HepG2 (cell line): Measurements from ENCODE around the gene MAD2L2. TPM values are rescaled to one million over a fixed set of nuclear protein-coding genes. Genes with fewer than 3 reads are reported as not detected.

Experiments used
- ATAC-seq: fragments of 200-7000 bp; cut with Tn5 transposase; 3 replicates; pipeline ENCODE4 v1.9.1; 2020; ENCODE audit warnings: mild to moderate bottlenecking, moderate library complexity
- BruUV-seq: library from RNA; stranded (reverse); fragments of 400-500 nt; replicated peaks from 2 replicates; lab custom pipeline; 2021; lab: Mats Ljungman, UMichigan
- CTCF ChIA-PET: fragments of 300-600 bp; formaldehyde crosslinking; extraction: SDS; loops from one replicate; lab custom pipeline; 2021; ENCODE audit warnings: low total read pairs, inconsistent platforms, low intra/inter-chr PET ratio; lab: Yijun Ruan, JAX
- POLR2A ChIA-PET: fragments of 350-600 bp; sonication (Branson Sonifier 250); formaldehyde crosslinking; loops from one replicate; lab custom pipeline; 2020; ENCODE audit warnings: antibody characterized with exemption, inconsistent platforms; lab: Yijun Ruan, JAX
- DNase-seq: peaks from one replicate; pipeline ENCODE4 v3.0.0-alpha.2; 2015; ENCODE audit warnings: low spot score
- FAIRE-seq: peaks from 3 replicates; lab custom pipeline; 2011; peaks lifted over from hg19 to GRCh38; lab: Jason Lieb, UNC
- H2AFZ ChIP-seq: one replicate; pipeline ENCODE4 v1.6.1; 2011; ENCODE audit warnings: low read length, inconsistent platforms
- H3K27ac ChIP-seq: fragments of 300-600 bp; 3 replicates; pipeline ENCODE4 v1.8.0; 2011; ENCODE audit warnings: mixed run types, mild to moderate bottlenecking, mixed read lengths, low read length, inconsistent platforms; ENCODE audit not compliant: insufficient read depth; ENCODE audit errors: extremely low read length
- H3K27me3 ChIP-seq, 2 experiments: fragments of 200-600 bp in 1 of 2; 2 replicates in 1 of 2; 3 replicates in 1 of 2; pipeline versions ENCODE4 v1.6.0 to v1.8.0; 2011; ENCODE audit warnings: low read length in 2 of 2, mild to moderate bottlenecking in 2 of 2, moderate library complexity in 2 of 2, inconsistent platforms in 1 of 2; ENCODE audit not compliant: insufficient read depth in 2 of 2, control insufficient read depth in 1 of 2
- H3K36me3 ChIP-seq, 2 experiments: fragments of 200-600 bp in 1 of 2; replicated peaks in 1 of 2; 2 replicates in 1 of 2; 3 replicates in 1 of 2; pipeline versions ENCODE4 v1.5.1 to v1.8.0; 2011; ENCODE audit warnings: low read length in 2 of 2, inconsistent platforms in 1 of 2; ENCODE audit not compliant: insufficient read depth in 2 of 2, control insufficient read depth in 1 of 2
- H3K4me1 ChIP-seq: 2 replicates; pipeline ENCODE4 v1.5.1; 2012; ENCODE audit warnings: low read length, inconsistent platforms; ENCODE audit not compliant: insufficient read depth
- H3K4me2 ChIP-seq: 2 replicates; pipeline ENCODE4 v1.6.0; 2011; ENCODE audit warnings: low read depth, low read length, inconsistent platforms
- H3K4me3 ChIP-seq, 3 experiments: fragments of 200-600 bp in 1 of 3; sonication (generic), shearing (Covaris generic) in 1 of 3; replicated peaks in 1 of 3; 2 replicates each; pipeline ENCODE4 v1.5.1; 2011 to 2016; ENCODE audit warnings: low read length in 3 of 3, inconsistent platforms in 2 of 3, low read depth in 2 of 3, mild to moderate bottlenecking in 2 of 3, control low read depth in 1 of 3, mixed read lengths in 1 of 3; ENCODE audit not compliant: insufficient read depth in 1 of 3
- H3K79me2 ChIP-seq: one replicate; pipeline ENCODE4 v1.6.1; 2011; ENCODE audit warnings: low read length, inconsistent platforms; ENCODE audit not compliant: insufficient read depth
- H3K9ac ChIP-seq: 2 replicates; pipeline ENCODE4 v1.6.0; 2011; ENCODE audit warnings: mild to moderate bottlenecking, low read depth, low read length, inconsistent platforms; ENCODE audit not compliant: insufficient read depth
- H3K9me3 ChIP-seq: 2 replicates; pipeline ENCODE4 v1.5.1; 2012; ENCODE audit warnings: mild to moderate bottlenecking, low read length
- H4K20me1 ChIP-seq: 2 replicates; pipeline ENCODE4 v1.6.0; 2011; ENCODE audit warnings: inconsistent platforms, mild to moderate bottlenecking, low read length, moderate library complexity; ENCODE audit not compliant: insufficient read depth
- ATAD3A ChIP-seq: sonication (generic); formaldehyde crosslinking; IDR thresholded peaks from 2 replicates; pipeline ENCODE4 v1.4.0; 2020; ENCODE audit warnings: missing genetic modification reagents
- FOXK1 ChIP-seq: sonication (generic); formaldehyde crosslinking; IDR thresholded peaks from 2 replicates; pipeline ENCODE4 v1.4.0; 2020; ENCODE audit warnings: low read depth, missing genetic modification reagents, borderline replicate concordance
- GTF3A ChIP-seq: sonication (generic); formaldehyde crosslinking; conservative IDR thresholded peaks from 2 replicates; pipeline ENCODE4 v1.4.0; 2020; ENCODE audit warnings: mild to moderate bottlenecking, missing genetic modification reagents
- HOXA7 ChIP-seq: sonication (generic); formaldehyde crosslinking; IDR thresholded peaks from 2 replicates; pipeline ENCODE4 v1.8.1; 2022; ENCODE audit warnings: mild to moderate bottlenecking, missing genetic modification reagents, moderate library complexity
- KDM2A ChIP-seq: sonication (generic); formaldehyde crosslinking; IDR thresholded peaks from 2 replicates; pipeline ENCODE4 v1.4.0; 2020; ENCODE audit warnings: low read depth, missing genetic modification reagents, borderline replicate concordance
- MNT ChIP-seq: fragments of 450-650 bp; IDR thresholded peaks from 2 replicates; pipeline ENCODE4 v1.6.1; 2016
- NFKB2 ChIP-seq: sonication (generic); formaldehyde crosslinking; IDR thresholded peaks from 2 replicates; pipeline ENCODE4 v1.4.0; 2020; ENCODE audit warnings: missing genetic modification reagents, borderline replicate concordance
- NR2C2 ChIP-seq: sonication (generic); formaldehyde crosslinking; IDR thresholded peaks from 2 replicates; pipeline ENCODE4 v1.4.0; 2020; ENCODE audit warnings: missing genetic modification reagents, mild to moderate bottlenecking, moderate library complexity, borderline replicate concordance
- RXRA ChIP-seq: sonication (generic); formaldehyde crosslinking; IDR thresholded peaks from 2 replicates; pipeline ENCODE4 v1.5.1; 2020; ENCODE audit warnings: missing genetic modification reagents
- SMYD3 ChIP-seq: sonication (generic); formaldehyde crosslinking; IDR thresholded peaks from 2 replicates; pipeline ENCODE4 v1.8.1; 2023; ENCODE audit warnings: mild to moderate bottlenecking, missing genetic modification reagents
- THAP9 ChIP-seq: sonication (generic); formaldehyde crosslinking; IDR thresholded peaks from 2 replicates; pipeline ENCODE4; 2020; ENCODE audit warnings: missing genetic modification reagents, mild to moderate bottlenecking, borderline replicate concordance
- ZFP91 ChIP-seq: sonication (generic); formaldehyde crosslinking; IDR thresholded peaks from 2 replicates; pipeline ENCODE4 v1.9.0; 2022; ENCODE audit warnings: missing genetic modification reagents, mild to moderate bottlenecking, borderline replicate concordance
- ZFX ChIP-seq: sonication (generic); formaldehyde crosslinking; IDR thresholded peaks from 2 replicates; pipeline ENCODE4 v1.4.0; 2020; ENCODE audit warnings: mild to moderate bottlenecking, low read depth, missing genetic modification reagents, moderate library complexity
- ZNF143 ChIP-seq: sonication (generic); formaldehyde crosslinking; IDR thresholded peaks from 2 replicates; pipeline ENCODE4 v1.4.0; 2020; ENCODE audit warnings: missing genetic modification reagents
- ZNF746 ChIP-seq: sonication (generic); formaldehyde crosslinking; IDR thresholded peaks from 2 replicates; pipeline ENCODE4 v1.8.0; 2022; ENCODE audit warnings: mild to moderate bottlenecking, missing genetic modification reagents
- ZNF766 ChIP-seq: sonication (generic); formaldehyde crosslinking; IDR thresholded peaks from 2 replicates; pipeline ENCODE4 v1.5.0; 2020; ENCODE audit warnings: missing genetic modification reagents, borderline replicate concordance
- ZNF891 ChIP-seq: sonication (generic); formaldehyde crosslinking; IDR thresholded peaks from 2 replicates; pipeline ENCODE4 v1.5.0; 2020; ENCODE audit warnings: mild to moderate bottlenecking, missing genetic modification reagents
- WGBS: methylation state at CpG from one replicate; pipeline ENCODE4 v1.1.6; 2017; ENCODE audit warnings: low lambda C conversion rate; 5-methylcytosine and 5-hydroxymethylcytosine counted together
- in situ Hi-C: cut with HindIII; loops from 2 replicates; pipeline ENCODE4 v1.10.0; 2017; ENCODE audit warnings: low pct_unique_long_range_greater_than_20kb; ENCODE audit not compliant: extremely low pct_ligation_motif_present
- intact Hi-C: fragments of 100-400 bp; cut with micrococcal nuclease; formaldehyde crosslinking; loops from one replicate; pipeline ENCODE4 v1.10.0; 2022; ENCODE audit not compliant: unreplicated experiment
- polyA plus RNA-seq, 8 experiments: library from polyadenylated mRNA; depleted of rRNA in 3 of 8; stranded (reverse) in 7 of 8; unstranded in 1 of 8; fragments of >200 nt; fragmentation: Illumina TruSeq in 4 of 8; extraction: Trizol in 4 of 8; gene quantifications; 2 replicates each; pipeline versions ENCODE4 v1.2.1 to v1.2.3, GENCODE V29; 2011 to 2016; ENCODE audit warnings: low read depth in 4 of 8, missing spikeins in 1 of 8, mixed read lengths in 1 of 8; ENCODE audit not compliant: insufficient read depth in 1 of 8
- total RNA-seq, 5 experiments: library from RNA; depleted of rRNA; stranded (reverse); fragments of >200 nt; fragmentation: Illumina TruSeq; extraction: Trizol; gene quantifications; 2 replicates each; pipeline ENCODE4 v1.2.3, GENCODE V29; 2016; ENCODE audit warnings: low read depth in 1 of 5

Gene MAD2L2
- total and polyA plus RNA-seq, 2 of the 13 experiments (the other 11 are each of a cell fraction or from before 2014, with no cell fraction given) = 51.8 to 53.8 TPM

- peak; percentile 57 for ATAC-seq
- TF ChIP-seq THAP9 (CRISPR knock-in tag) (no peak), ZNF891 (0 out of 2 replicates have a peak, but pooled peaks have one; percentile 25), KDM2A (CRISPR knock-in tag) (no peak), ZFX (CRISPR knock-in tag) (peak; percentile 71), ZNF746 (CRISPR knock-in tag) (0 out of 2 replicates have a peak, but pooled peaks have one; percentile 33), NR2C2 (no peak), ZNF766 (CRISPR knock-in tag) (no peak), ZFP91 (CRISPR knock-in tag) (peak; percentile 24; the same call in 1 of the 2 replicates), GTF3A (CRISPR knock-in tag) (no peak), ZNF143 (CRISPR knock-in tag) (no peak), RXRA (CRISPR knock-in tag) (no peak), MNT (peak; percentile 94), ATAD3A (CRISPR knock-in tag) (no peak), SMYD3 (CRISPR knock-in tag) (no peak), FOXK1 (CRISPR knock-in tag) (no peak), NFKB2 (CRISPR knock-in tag) (0 out of 2 replicates have a peak, but pooled peaks have one; percentile 24), HOXA7 (CRISPR knock-in tag) (no peak)
Measured at GRCh38 chr1:11729498-11730428, 48.8 kb upstream of the MAD2L2 start.

More at GRCh38 chr1:11729498-11730428, 48.8 kb upstream of the MAD2L2 start:
- Histone ChIP-seq H3K27ac (no peak overlapping the region), H3K4me1 (peaks cover 45% of the 10 kb centered on the region), H3K9ac (peak overlapping the region; percentile 5; the same call in 1 of the 2 replicates), H3K27me3 (peaks cover 2 to 23% of the 10 kb centered on the region in 2 experiments; a peak in 3 of 5 replicates), H3K9me3 (no peaks in the 10 kb centered on the region), H2AFZ (peak overlapping the region; percentile 52), H3K36me3 (no peaks in the 10 kb centered on the region), H4K20me1 (no peaks in the 10 kb centered on the region), H3K79me2 (no peaks in the 10 kb centered on the region), H3K4me2 (peak overlapping the region; percentile 64), H3K4me3 (peak overlapping the region in 1 of 3 experiments; percentile 29; a peak in 1 of 6 replicates)
- in situ Hi-C loops (no loop called here), intact Hi-C loops (no loop called here)
- CTCF ChIA-PET = no interaction called here
- DNase-seq (peak; percentile 23), FAIRE-seq (no peak)
- 32% methylated on average over 23 of the region's 26 CpGs for WGBS
- BruUV-seq = no TSS peak
- POLR2A ChIA-PET = no interaction called here
